HG03159 (cell line): Measurements from ENCODE around the gene TMED10.
"Not testable (repeated sequence)": the region's sequence is repeated elsewhere in the genome, so short reads cannot be mapped to it uniquely, and the experiment has no call there.

Experiments used
- ATAC-seq: cut with Tn5 transposase; IDR thresholded peaks from one replicate; pipeline ENCODE4 v1.9.1; 2021; ENCODE audit warnings: mild to moderate bottlenecking, moderate library complexity; ENCODE audit not compliant: unreplicated experiment

TMED10 gene

DNA sequence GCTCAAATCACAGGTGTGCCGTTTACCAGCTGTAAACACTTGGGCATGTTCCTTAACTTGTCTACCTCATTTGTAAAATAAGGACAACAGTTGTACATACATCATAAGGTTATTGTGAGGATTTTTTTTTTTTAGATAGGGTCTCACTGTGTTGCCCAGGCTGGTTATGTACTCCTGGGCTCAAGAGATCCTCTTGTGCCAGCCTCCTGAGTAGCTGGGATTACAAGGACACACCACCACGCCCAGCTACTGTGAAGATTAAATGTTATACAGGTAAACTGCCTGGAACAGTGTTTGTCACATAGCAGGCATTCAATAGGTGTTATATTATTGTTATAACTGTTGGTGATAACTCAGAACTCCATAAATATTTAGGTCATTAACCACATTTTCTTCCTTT, 12.7 kb downstream of the TMED10 start:
- no peak for ATAC-seq

DNA sequence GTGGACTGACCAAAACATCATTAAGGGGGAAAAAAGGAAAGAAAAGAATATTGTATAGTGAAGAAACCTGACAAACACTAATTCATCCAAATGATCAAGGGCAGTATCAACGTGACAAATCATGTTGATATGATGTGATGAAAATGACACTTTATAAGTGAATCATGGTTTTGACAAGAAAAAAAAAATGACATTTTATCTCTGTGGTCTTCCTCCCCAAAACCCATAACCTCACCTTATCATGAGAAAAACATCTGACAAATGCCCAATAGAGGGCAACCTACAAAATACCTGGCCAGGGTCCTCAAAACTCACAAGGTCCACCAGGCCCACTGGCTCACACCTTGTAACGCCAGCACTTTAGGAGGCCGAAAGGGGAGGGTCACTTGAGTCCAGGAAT, 13.8 kb downstream of the TMED10 start:
- ATAC-seq: no peak

DNA sequence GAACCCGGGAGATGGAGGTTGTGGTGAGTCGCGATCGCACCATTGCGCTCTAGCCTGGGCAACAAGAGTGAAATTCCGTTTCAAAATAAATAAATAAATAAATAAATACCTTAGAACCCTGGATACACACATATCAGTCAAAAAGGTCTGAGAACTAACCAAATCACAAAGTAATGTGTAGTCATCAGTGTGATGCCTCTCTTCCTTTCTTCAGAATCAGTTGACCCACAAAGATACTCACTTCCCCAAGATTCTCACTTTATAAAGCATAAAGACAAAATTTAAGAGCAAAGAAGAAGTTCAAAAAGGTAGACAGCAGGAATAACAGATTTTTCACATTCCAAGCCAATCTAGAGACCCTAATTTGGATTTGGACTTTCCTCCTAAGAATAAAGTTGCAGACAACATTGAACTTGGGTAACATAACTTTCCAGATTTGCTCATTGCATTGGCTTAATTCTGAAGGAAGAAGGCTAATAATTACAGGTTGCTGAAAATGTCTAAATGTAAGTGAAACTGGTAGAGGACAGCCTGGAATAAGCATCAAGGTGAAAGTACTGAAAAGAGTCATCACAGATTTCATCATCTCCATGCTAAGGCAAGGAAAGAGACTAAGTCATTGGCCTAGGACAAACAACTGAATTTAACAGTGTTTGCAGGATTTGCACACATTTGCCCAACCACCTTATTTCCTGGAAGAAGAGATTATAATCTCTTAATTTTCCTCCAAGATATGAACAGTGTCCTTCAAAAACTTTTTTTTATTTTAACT, 17.4 kb downstream of the TMED10 start:
- no peak for ATAC-seq

DNA sequence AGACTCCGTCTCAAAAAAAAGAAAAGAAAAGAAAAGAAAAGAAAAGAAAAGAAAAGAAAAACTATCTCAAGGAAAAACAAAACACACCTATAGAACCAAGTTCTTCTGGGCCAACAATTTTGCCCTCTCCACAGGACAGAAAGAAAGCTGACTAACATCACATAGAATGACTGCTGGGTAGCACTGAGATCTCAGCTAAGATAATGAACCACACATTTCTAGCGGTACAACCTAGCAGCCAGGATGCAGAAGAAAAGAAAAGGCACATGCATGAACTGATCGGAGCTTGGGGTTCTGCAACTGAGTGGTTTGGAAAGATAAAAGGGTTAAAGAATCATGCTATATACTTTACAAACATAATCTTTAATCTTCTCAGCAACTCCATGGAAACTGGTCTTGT, 19.5 kb downstream of the TMED10 start:
- no peak for ATAC-seq

DNA sequence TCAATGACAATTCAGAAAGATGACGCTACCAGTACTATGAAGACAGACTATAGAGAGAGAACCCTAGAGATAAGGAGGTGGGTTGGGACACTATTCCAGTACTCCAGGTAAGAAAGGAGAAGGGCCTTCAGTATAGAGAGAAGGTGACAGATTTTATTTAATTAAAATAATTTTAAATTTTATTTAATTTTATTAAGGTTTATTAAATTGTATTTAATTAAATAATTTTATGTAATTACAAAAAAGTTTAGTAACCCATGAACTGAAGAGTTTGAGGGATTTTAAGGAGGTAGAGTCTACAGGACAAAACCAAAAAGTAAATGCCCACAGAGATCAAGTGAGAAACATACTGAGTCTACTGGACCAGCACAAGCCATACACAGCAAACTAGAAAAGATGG, 20.3 kb downstream of the TMED10 start:
- no peak for ATAC-seq

DNA sequence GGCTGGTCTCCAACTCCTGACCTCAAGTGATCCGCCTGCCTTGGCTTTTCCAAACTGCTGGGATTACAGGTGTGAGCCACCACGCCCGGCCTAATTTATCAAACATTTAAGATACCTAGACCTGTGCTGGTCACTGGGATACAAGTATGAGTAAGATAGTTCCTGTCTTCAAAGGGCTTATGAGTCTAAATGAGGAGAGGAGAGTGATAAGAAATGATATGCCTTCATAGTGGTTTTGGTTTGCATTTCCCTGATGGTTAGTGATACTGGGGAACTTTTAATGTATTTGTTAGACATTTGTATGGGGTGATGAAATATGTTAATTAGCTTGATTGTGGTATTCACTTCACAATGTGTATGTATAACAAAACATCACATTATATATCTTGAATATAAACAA, 21.2 kb downstream of the TMED10 start:
- no peak for ATAC-seq

DNA sequence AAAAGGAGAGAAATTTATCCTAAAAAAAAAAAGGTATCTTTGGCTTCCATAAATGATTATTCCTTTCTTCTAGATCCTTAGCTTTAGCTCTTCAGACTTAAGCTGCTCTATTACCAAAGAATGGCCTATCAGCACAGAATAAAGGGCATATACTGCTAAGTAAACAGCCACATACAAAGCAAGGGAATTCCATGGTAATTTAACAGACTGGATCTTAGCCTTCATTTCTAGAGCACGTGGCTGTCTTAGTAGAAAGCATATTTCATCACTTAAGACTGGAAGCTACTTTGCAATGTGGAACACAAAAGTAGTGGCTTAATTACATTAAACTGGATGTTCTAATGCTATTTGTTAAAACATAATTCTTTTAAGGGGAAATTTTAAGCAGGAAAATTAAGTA, 23.1 kb downstream of the TMED10 start:
- no peak for ATAC-seq

DNA sequence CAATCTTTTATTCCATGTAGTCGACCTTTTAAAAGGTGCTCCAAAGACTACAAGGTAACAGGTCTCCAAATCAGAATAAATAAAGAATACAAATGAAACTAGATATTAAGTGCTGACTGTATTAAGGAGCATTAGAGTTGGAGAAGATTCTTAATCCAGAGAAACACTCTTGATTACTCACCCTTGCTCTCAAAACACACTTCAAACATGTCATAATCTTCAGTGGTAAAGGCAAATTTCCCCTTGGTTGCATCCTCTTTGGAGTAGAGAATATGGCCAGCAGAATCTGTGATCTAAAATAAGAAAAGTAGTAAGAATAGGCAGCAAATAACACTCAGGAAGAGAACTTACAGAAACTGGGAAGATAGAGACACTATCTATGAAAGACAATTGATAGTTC, 24.6 kb downstream of the TMED10 start:
- ATAC-seq: no peak

DNA sequence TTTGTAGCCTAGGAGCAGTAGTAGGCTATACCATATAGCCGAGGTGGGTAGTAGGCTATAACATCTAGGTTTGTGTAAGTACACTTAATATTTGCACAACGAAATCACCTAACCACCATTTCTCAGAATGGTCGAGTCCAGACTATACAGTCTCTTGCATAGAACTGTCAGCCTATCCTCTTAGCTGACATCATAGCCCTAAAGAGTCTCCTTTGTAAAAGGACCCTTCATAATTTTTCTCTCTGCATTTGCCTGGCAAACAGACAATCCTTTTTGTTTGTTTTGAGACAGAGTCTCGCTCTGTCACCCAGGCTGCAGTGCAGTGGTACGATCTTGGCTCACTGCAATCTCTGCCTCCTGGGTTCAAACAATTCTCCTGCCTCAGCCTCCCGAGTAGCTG, 25.8 kb downstream of the TMED10 start:
- not testable (repeated sequence) for ATAC-seq

DNA sequence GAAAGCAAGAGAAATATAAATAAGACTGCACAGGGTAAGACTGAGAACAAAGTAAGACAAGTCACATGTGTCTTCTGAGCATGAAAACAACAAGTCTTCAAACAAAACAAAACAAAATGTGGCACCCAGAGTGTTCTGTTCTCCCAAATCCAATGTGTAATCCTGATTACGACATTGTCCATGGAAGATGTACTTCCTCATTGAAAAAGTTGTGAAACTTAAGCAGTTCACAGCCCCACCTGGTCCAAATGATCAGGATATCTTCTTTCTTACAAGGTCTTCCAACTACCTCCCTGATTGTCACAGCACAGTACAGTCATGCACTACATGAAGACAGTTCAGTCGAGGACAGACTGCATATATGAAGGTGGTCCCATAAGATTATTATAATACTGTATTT, 26.3 kb downstream of the TMED10 start:
- no peak for ATAC-seq

DNA sequence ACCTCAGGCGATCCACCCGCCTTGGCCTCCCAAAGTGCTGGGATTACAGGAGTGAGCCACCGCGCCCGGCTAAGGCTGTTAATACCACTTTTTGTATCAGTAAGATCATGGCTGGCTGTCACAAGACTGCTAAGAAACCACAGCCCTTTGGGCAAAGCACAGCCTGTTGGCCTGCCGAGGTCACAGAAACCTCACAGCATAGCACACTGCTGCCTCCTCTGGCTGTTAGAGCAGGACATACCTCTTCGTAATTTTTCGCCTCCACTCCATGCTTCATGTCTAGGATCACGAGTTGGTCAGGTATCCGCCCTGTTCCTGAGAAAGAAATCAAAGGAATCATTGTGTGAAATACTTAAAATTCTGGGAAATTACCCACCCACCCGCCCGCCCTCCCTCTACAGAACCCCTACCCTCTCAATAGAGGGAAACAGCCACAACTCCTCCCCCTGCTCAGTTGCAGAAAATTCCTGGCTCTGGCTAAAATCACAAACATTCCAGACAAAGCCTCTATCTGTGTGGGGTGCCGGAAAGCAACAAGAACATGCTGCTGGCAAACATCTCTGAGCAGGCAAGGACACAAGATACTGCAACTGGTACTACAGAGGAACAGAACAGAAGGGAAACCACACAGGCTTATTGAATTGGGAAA, 28.9 kb downstream of the TMED10 start:
- ATAC-seq: no peak

DNA sequence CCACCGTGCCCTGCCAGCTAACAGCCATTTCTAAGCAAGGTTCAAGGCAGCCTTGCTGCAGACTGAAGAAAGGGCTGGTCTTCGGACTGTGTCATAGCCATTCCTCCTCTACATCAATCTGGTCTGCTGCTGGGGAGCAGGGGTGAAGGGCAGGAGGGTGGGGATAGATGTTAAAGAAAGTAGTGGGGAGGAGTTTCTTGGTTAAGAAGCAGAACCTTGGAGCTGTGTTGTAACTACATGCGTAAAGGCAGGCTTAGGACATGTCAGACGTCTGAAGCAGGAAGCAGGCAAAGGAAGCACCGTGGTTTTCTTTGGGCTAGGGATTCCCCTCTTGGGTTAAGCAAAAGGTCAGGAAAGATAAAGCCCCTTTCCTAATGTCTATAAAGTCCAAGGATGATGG, 31.5 kb downstream of the TMED10 start:
- no peak for ATAC-seq

DNA sequence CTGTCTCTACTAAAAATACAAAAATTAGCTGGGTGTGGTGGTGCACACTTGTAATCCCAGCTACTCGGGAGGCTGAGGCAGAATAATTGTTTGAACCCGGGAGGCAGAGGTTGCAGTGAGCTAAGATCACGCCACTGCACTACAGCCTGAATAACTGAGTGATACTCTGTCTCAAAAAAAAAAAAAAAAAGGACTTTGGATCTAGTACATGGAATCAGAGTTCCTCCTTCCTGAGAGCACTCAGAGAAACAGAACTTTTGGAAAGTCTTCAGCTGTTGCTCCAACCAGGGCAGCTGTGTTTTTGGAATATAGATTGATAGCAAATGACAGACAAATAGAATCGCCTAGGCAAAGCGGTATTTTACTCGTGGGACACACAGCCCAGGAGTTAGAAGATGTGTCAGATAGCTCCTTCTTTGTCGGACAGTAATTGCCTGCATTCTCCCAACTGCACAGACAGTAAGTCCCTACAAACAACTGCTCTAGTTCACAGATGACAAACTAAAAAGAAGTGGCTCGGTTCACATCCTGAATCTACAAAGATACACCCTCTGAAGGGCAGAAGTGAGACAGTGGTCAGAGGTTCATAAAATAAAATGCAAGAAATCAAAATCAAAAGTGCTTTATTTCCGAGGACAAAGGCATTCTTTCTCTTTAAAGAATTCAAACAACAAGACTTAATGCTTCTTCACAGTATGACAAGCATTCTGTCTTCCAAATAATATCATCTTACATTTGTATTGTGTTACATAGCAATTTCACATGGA, 32.5 kb downstream of the TMED10 start:
- ATAC-seq: no peak

DNA sequence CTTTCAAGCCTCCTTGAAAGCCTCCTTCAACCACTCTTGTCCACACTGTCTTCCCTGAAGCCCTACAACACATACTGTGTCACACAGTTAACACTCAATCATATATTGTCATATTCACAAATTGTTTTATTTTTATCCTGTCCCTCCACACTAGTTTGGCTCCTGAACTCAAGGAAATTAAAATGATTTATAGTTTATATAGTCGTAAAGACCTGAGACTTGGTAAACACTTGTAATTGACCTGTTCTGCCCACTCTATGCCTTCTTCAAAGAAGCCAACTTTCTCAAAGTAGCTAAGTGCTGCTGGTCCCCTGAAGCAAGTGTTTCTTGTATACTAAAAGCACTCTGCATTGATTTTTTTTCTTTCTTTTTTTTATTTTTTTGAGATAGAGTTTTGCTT, 33.9 kb downstream of the TMED10 start:
- no peak for ATAC-seq

DNA sequence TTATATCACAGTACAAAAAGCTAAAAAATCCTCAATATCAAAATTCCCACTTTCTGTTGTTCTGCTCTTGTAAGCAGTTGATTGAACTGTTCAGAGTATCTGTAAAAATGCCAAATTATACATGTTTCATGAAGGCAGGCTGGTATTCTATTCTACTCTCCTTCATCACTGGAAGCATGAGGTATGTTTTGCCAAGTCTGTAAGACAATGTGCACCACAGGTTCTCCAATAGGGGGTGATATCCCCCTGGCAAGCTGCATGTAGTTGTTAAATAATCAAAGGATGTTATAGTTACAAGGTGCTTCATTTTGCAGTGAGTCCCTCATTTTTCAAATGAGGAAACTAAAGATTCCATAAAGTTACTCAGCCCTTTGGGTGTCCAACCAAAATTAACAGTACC, 34.4 kb downstream of the TMED10 start:
- ATAC-seq: no peak

DNA sequence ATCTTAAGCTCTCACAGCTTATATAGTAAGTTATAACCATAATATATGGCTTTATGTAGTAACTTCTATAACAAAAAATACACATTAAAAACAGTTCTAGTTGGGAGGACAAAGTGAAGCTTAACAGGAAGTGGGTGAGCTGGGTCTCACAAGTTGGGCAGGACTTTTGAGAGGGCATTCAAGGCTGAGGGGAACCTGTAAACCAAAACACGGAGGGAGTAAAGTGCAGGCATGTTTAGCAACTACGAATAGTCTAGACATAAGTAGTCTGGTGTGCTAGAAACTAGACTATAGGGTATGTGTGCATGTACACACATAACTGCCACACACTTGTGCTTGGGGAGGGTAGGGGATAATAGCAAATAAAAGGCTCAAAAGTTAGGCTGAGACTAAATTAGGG, 35.4 kb downstream of the TMED10 start:
- no peak for ATAC-seq

DNA sequence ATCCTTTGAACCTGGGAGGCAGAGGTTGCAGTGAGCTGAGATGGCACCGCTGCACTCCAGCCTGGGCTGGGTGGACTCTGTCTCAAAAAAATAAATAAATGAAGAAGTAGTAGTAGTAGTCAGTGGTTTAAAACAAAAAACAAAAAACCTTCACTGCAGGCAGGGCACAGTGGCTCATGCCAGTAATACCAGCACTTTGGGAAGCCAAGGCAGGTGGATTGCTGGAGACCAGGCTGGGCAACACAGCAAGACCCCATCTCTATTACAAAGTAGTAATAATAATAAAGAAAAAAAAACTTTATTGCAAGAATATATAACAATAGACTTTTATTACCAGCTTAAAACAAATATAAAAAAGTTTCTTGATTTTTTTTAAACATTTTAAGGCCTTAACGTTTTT, 35.8 kb downstream of the TMED10 start:
- ATAC-seq: no peak

DNA sequence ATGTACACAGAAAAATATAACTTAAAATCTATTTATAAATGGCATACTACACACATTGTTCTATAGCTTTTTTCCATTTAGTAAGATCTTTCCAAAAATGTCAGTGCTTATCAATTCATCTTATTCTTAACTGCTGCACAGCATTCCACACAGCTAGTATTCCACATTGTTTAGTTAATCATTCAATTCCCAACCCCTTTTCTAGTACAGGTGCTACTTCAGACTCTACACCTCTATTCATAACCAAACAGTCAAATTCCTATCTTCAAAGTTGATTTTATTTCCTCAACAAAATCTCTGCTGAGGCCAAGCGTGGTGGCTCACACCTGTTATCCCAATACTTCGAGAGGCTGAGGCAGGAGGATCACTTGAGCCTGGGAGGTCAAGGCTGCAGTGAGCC, 37.2 kb downstream of the TMED10 start:
- ATAC-seq: no peak

DNA sequence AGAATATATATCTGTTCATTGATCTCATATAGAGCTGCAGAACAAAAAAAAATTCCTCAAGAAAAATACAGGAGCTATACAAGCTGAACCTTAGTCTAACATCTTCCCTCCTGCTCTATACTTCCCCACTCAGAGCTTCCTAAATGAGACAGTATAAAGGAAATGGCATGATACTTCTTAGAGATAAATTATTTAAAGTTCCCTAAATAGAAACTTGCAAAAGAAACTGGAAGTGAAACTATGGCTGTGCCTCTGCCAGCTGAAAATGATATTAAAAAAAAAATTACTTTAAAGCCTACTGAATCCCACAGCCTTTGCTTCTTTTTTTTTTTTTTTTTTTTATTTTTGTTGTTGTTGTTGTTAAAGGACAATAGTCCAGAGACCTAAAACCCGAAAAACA, 37.9 kb downstream of the TMED10 start:
- ATAC-seq: no peak

DNA sequence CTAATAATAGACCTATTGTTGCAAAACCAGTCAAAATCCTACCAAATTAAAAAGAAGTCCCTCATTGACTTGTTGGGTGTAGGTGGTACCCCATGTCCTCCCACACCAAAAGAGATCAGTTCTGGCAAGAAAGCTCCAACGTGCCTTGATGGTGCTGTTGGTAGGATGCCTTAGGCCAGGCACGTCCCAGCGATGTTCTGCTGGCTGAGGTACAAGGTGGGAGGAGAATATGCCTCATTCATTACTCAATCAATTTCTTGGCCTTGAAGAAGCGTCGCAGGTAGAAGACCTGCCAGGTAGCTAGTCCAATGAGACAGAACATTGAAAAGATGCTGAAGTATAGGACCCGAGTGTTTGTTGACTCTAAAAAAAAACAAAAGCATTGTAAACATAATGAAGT, 41.8 kb downstream of the TMED10 start:
- no peak for ATAC-seq

DNA sequence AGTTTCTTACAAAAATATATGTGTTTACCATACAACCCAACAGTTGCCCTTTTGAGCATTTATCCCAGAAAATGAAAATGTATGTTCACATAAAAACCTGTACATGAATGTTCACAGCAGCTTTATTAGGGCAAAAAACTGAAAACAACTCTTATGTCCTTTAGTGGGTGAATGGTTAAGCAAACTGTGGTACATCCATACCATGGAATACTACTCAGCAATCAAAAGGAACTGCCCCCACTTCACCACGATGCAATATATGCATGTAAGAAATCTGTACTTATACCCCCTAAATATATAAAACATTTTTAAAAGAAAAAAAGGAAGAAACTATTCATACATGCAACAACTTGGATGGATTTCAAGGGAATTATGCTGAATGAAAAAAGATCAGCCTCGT, 42.8 kb downstream of the TMED10 start:
- no peak for ATAC-seq
